SK-N-SH (cell line): ENCODE data around the gene APC.

Experiments used
- POLR2AphosphoS5 ChIP-seq: IDR thresholded peaks from 2 replicates; pipeline ENCODE4 v1.6.1; 2012; ENCODE audit warnings: low read depth, low read length
- RAD21 ChIP-seq: IDR thresholded peaks from 2 replicates; pipeline ENCODE4 v1.6.1; 2012; ENCODE audit warnings: mild to moderate bottlenecking, low read length
- RCOR1 ChIP-seq: fragments of 150-350 bp; IDR thresholded peaks from 2 replicates; pipeline ENCODE4 v1.6.1; 2017; ENCODE audit warnings: antibody characterized with exemption, low read length
- REST ChIP-seq: IDR thresholded peaks from 2 replicates; pipeline ENCODE4 v1.6.1; 2012; ENCODE audit warnings: mild to moderate bottlenecking, low read depth, low read length, moderate library complexity
- RXRA ChIP-seq: IDR thresholded peaks from 2 replicates; pipeline ENCODE4 v1.4.0; 2012; ENCODE audit warnings: low read depth, mild to moderate bottlenecking, borderline replicate concordance
- SIN3A ChIP-seq: IDR thresholded peaks from 2 replicates; pipeline ENCODE4 v1.6.1; 2012; ENCODE audit warnings: low read depth, mild to moderate bottlenecking, low read length, moderate library complexity, borderline replicate concordance
- TAF1 ChIP-seq: IDR thresholded peaks from 2 replicates; pipeline ENCODE4 v1.6.1; 2012; ENCODE audit warnings: low read depth, mild to moderate bottlenecking, low read length, moderate library complexity, borderline replicate concordance
- TCF12 ChIP-seq: IDR thresholded peaks from 2 replicates; pipeline ENCODE4 v1.4.0; 2012
- USF2 ChIP-seq: fragments of 150-350 bp; IDR thresholded peaks from 2 replicates; pipeline ENCODE4 v1.6.1; 2017; ENCODE audit warnings: antibody characterized with exemption, low read length, low read depth, borderline replicate concordance
- YY1 ChIP-seq: IDR thresholded peaks from 2 replicates; pipeline ENCODE4 v1.4.0; 2012; ENCODE audit warnings: low read depth, mild to moderate bottlenecking
- TF ChIP-seq, protein P1 (sequence below): fragments of 200-600 bp; sonication (generic); IDR thresholded peaks from 2 replicates; pipeline ENCODE4 v1.6.1; 2017; ENCODE audit warnings: antibody characterized with exemption, mild to moderate bottlenecking, moderate library complexity

DNA sequence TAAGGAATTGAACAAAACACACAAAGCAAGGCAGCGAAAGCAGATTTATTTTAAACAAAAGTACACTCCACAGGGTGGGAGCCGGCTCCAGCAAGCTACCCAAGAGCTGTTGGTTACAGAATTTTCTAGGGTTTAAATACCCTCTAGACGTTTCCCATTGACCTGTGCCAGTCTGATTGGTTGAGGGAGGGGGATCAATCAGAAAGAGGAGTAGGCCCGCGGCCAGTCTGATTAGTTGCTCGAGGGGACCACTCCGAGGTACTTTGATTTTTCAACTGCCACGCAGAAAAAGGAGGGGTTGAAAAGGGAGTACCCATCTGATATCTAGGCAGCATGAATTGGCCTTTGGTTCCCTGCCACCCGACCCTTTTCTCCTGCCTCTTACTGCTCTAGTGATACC lies 124.4 kb downstream of the APC start:
- no peak for TF ChIP-seq USF2
- TF ChIP-seq, protein P1, sequence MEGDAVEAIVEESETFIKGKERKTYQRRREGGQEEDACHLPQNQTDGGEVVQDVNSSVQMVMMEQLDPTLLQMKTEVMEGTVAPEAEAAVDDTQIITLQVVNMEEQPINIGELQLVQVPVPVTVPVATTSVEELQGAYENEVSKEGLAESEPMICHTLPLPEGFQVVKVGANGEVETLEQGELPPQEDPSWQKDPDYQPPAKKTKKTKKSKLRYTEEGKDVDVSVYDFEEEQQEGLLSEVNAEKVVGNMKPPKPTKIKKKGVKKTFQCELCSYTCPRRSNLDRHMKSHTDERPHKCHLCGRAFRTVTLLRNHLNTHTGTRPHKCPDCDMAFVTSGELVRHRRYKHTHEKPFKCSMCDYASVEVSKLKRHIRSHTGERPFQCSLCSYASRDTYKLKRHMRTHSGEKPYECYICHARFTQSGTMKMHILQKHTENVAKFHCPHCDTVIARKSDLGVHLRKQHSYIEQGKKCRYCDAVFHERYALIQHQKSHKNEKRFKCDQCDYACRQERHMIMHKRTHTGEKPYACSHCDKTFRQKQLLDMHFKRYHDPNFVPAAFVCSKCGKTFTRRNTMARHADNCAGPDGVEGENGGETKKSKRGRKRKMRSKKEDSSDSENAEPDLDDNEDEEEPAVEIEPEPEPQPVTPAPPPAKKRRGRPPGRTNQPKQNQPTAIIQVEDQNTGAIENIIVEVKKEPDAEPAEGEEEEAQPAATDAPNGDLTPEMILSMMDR, result no peak
- TF ChIP-seq TCF12, result no peak
- TF ChIP-seq RAD21, result no peak
- no peak for TF ChIP-seq POLR2AphosphoS5
- no peak for TF ChIP-seq TAF1
- no peak for TF ChIP-seq REST
- TF ChIP-seq YY1, result no peak
- no peak for TF ChIP-seq SIN3A
- TF ChIP-seq RCOR1, result no peak
- no peak for TF ChIP-seq RXRA
